ENCODE measurements around the gene CCRL2. TPM values are rescaled to one million over a fixed set of nuclear protein-coding genes. Genes with fewer than 3 reads are reported as not detected.
A peak's percentile ranks its signal among the peaks of the same experiment; 100 is the strongest.

CCRL2 gene
- total and polyA plus RNA-seq, 9 of the 15 experiments (the other 6 are each of a cell fraction or from before 2014, with no cell fraction given), result 3.4 to 5.7 (median 4.0) TPM

DNA sequence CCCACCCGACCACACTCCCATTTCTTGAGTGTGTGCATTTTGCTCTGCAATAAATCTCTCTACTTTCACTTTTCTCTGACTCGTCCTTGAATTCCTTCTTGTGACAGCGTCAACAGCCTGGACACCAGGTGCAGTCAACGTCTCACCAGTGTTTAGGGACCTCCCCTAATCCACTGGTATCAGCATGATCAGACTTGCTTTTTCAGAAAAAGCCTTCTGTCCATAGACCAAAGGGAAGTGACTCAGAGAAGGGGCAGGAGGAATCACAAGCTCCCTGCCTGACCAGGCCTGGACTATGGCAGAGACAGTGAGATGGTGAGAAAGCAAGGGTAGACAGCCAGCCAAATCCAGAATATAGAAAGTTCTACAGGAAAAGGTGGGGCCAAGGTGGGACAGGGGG lies 20.9 kb upstream of the CCRL2 start (continued):
- no peak for TF ChIP-seq ZNF551 (CRISPR knock-in tag; IDR thresholded peaks at IDR 0.05)
- peak; percentile 60; the same call in 1 of the 2 replicates for TF ChIP-seq JUN (IDR thresholded peaks at IDR 0.05; ENCODE audit: borderline replicate concordance, low read depth, low read length)
- TF ChIP-seq JUN (CRISPR knock-in tag; IDR thresholded peaks at IDR 0.05; ENCODE audit: borderline replicate concordance), result no peak
- peak in 1 of 2 experiments; percentile 37; a peak in 1 of 4 replicates for TF ChIP-seq NRF1 (conservative IDR thresholded peaks at IDR 0.05 in 1 of 2, IDR thresholded peaks at IDR 0.05 in 1 of 2)
- no peak for TF ChIP-seq EP400 (IDR thresholded peaks at IDR 0.05)
- TF ChIP-seq, protein P1, sequence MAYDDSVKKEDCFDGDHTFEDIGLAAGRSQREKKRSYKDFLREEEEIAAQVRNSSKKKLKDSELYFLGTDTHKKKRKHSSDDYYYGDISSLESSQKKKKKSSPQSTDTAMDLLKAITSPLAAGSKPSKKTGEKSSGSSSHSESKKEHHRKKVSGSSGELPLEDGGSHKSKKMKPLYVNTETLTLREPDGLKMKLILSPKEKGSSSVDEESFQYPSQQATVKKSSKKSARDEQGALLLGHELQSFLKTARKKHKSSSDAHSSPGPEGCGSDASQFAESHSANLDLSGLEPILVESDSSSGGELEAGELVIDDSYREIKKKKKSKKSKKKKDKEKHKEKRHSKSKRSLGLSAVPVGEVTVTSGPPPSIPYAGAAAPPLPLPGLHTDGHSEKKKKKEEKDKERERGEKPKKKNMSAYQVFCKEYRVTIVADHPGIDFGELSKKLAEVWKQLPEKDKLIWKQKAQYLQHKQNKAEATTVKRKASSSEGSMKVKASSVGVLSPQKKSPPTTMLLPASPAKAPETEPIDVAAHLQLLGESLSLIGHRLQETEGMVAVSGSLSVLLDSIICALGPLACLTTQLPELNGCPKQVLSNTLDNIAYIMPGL (CRISPR knock-in tag; IDR thresholded peaks at IDR 0.05), result no peak
- TF ChIP-seq ZBTB1 (CRISPR knock-in tag; IDR thresholded peaks at IDR 0.05; ENCODE audit: borderline replicate concordance, low read depth), result no peak
- TF ChIP-seq, protein P2, sequence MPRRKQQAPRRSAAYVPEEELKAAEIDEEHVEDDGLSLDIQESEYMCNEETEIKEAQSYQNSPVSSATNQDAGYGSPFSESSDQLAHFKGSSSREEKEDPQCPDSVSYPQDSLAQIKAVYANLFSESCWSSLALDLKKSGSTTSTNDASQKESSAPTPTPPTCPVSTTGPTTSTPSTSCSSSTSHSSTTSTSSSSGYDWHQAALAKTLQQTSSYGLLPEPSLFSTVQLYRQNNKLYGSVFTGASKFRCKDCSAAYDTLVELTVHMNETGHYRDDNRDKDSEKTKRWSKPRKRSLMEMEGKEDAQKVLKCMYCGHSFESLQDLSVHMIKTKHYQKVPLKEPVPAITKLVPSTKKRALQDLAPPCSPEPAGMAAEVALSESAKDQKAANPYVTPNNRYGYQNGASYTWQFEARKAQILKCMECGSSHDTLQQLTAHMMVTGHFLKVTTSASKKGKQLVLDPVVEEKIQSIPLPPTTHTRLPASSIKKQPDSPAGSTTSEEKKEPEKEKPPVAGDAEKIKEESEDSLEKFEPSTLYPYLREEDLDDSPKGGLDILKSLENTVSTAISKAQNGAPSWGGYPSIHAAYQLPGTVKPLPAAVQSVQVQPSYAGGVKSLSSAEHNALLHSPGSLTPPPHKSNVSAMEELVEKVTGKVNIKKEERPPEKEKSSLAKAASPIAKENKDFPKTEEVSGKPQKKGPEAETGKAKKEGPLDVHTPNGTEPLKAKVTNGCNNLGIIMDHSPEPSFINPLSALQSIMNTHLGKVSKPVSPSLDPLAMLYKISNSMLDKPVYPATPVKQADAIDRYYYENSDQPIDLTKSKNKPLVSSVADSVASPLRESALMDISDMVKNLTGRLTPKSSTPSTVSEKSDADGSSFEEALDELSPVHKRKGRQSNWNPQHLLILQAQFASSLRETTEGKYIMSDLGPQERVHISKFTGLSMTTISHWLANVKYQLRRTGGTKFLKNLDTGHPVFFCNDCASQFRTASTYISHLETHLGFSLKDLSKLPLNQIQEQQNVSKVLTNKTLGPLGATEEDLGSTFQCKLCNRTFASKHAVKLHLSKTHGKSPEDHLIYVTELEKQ (CRISPR knock-in tag; IDR thresholded peaks at IDR 0.05), result no peak
- no peak for TF ChIP-seq E2F1 (CRISPR knock-in tag; IDR thresholded peaks at IDR 0.05)
- no peak for TF ChIP-seq HNRNPH1 (optimal IDR thresholded peaks at IDR 0.05; ENCODE audit: low read depth, low read length)
- TF ChIP-seq, protein P3, sequence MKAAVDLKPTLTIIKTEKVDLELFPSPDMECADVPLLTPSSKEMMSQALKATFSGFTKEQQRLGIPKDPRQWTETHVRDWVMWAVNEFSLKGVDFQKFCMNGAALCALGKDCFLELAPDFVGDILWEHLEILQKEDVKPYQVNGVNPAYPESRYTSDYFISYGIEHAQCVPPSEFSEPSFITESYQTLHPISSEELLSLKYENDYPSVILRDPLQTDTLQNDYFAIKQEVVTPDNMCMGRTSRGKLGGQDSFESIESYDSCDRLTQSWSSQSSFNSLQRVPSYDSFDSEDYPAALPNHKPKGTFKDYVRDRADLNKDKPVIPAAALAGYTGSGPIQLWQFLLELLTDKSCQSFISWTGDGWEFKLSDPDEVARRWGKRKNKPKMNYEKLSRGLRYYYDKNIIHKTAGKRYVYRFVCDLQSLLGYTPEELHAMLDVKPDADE (conservative IDR thresholded peaks at IDR 0.05; ENCODE audit: control insufficient read depth, low read depth, low read length), result no peak
- no peak for TF ChIP-seq ATF6 (CRISPR knock-in tag; IDR thresholded peaks at IDR 0.05)
- TF ChIP-seq ZSCAN32 (CRISPR knock-in tag; IDR thresholded peaks at IDR 0.05), result 0 out of 2 replicates have a peak, but pooled peaks have one; percentile 30
- no peak for TF ChIP-seq TAF9B (IDR thresholded peaks at IDR 0.05; ENCODE audit: partially characterized antibody)
- TF ChIP-seq EGR1 (conservative IDR thresholded peaks at IDR 0.05), result no peak
- TF ChIP-seq, protein P4, sequence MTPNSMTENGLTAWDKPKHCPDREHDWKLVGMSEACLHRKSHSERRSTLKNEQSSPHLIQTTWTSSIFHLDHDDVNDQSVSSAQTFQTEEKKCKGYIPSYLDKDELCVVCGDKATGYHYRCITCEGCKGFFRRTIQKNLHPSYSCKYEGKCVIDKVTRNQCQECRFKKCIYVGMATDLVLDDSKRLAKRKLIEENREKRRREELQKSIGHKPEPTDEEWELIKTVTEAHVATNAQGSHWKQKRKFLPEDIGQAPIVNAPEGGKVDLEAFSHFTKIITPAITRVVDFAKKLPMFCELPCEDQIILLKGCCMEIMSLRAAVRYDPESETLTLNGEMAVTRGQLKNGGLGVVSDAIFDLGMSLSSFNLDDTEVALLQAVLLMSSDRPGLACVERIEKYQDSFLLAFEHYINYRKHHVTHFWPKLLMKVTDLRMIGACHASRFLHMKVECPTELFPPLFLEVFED (CRISPR knock-in tag; conservative IDR thresholded peaks at IDR 0.05), result no peak
